ENCODE data around the gene BTBD9.

DNA sequence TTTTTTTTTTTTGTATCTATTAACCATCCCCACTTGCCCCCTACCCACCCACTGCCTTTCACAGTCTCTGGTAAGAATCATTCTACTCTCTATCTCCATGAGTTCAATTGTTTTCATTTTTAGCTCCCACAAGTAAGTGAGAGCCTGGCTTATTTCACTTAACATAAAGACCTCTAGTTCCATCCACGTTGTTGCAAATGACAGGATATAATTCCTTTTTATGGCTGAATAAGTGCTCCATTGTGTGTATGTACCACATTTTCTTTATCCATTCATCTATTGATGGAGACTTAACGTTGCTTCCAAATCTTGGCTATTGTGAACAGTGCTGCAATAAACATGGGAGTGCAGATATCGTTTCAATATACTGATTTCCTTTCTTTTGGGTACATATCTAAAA is 328.5 kb downstream of the BTBD9 start:
- TF ChIP-seq, protein P1, sequence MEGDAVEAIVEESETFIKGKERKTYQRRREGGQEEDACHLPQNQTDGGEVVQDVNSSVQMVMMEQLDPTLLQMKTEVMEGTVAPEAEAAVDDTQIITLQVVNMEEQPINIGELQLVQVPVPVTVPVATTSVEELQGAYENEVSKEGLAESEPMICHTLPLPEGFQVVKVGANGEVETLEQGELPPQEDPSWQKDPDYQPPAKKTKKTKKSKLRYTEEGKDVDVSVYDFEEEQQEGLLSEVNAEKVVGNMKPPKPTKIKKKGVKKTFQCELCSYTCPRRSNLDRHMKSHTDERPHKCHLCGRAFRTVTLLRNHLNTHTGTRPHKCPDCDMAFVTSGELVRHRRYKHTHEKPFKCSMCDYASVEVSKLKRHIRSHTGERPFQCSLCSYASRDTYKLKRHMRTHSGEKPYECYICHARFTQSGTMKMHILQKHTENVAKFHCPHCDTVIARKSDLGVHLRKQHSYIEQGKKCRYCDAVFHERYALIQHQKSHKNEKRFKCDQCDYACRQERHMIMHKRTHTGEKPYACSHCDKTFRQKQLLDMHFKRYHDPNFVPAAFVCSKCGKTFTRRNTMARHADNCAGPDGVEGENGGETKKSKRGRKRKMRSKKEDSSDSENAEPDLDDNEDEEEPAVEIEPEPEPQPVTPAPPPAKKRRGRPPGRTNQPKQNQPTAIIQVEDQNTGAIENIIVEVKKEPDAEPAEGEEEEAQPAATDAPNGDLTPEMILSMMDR (IDR thresholded peaks at IDR 0.05): no peak
- no peak for TF ChIP-seq POLR2A (IDR thresholded peaks at IDR 0.05)

Data from lower leg skin (tissue), 3 donors.